OCI-LY1 (cell line): ENCODE results near the gene ZDHHC11.

Source experiments
- EZH2 ChIP-seq: fragments of 200-600 bp; sonication (generic), shearing (Covaris generic); IDR thresholded peaks from 2 replicates; pipeline ENCODE4 v1.8.0; 2017; ENCODE audit warnings: borderline replicate concordance, mixed run types, mild to moderate bottlenecking, antibody characterized with exemption, low read length, moderate library complexity, mixed read lengths
- TF ChIP-seq, protein P1 (sequence below): fragments of 200-600 bp; sonication (generic), shearing (Covaris generic); IDR thresholded peaks from 2 replicates; pipeline ENCODE4 v1.5.1; 2017; ENCODE audit warnings: mild to moderate bottlenecking, antibody characterized with exemption, low read length, moderate library complexity, mixed read lengths

- TF ChIP-seq, protein P1, sequence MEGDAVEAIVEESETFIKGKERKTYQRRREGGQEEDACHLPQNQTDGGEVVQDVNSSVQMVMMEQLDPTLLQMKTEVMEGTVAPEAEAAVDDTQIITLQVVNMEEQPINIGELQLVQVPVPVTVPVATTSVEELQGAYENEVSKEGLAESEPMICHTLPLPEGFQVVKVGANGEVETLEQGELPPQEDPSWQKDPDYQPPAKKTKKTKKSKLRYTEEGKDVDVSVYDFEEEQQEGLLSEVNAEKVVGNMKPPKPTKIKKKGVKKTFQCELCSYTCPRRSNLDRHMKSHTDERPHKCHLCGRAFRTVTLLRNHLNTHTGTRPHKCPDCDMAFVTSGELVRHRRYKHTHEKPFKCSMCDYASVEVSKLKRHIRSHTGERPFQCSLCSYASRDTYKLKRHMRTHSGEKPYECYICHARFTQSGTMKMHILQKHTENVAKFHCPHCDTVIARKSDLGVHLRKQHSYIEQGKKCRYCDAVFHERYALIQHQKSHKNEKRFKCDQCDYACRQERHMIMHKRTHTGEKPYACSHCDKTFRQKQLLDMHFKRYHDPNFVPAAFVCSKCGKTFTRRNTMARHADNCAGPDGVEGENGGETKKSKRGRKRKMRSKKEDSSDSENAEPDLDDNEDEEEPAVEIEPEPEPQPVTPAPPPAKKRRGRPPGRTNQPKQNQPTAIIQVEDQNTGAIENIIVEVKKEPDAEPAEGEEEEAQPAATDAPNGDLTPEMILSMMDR, result no peak
- no peak for TF ChIP-seq EZH2
These were observed 21.0 kb upstream of the ZDHHC11 start for GRCh38 chr5:871596-872298.
